ENCODE data around the gene ALOXE3.

The ALOXE3 gene

GRCh38 chr17:8158267-8159031 lies 40.1 kb upstream of the ALOXE3 start:
- TF ChIP-seq CTCF (IDR thresholded peaks at IDR 0.05), result peak; percentile 87
- peak overlapping the region; percentile 96 to 100 for H3K27ac ChIP-seq
- peak; percentile 93 for DNase-seq (ENCODE audit: low spot score)
- H3K4me3 ChIP-seq, result peak overlapping the region; percentile 52

DNA sequence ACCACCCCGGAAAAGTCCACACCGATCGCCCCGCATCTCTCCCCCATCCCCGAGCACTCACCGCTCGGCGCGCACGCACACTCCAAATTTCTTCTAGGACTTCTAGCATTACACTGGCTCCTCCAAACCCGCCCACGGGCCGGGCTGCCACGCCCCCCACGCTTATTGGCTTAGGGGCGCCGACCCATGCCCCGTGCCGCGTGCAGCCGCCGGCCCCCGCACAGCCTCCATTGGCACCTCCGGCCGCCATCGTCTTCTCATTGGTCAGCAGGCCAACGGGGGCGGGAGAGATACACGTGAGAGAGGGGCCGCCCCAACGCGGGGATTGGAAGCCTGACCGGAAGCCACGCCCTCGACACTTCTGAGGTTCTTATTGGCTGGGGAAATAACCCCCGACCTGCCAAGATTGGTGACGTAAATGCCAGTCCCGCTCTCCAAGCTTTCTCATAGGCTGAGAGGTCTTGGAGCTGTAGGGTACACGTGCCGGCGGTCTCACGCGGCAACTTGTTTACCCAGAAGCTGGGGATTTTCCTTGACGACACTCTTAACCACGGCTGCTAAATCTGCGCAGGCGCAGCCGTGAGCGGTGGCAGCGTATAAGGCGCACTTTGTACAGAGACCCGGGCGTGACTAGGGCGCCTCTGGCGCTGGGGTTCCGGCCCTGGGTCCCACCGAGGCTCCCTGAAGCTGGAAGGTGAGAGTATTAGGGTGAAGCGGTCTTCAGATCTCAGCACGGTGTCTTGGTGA lies 38.1 kb upstream of the ALOXE3 start:
- DNase-seq (ENCODE audit: low spot score), result peak; percentile 100
- Histone ChIP-seq H3K4me3 (peak overlapping the region; percentile 73), H3K27ac (peak overlapping the region; percentile 96 to 100)
- TF ChIP-seq CTCF (IDR thresholded peaks at IDR 0.05), result no peak

GRCh38 chr17:8155996-8156245 lies 37.6 kb upstream of the ALOXE3 start:
- Histone ChIP-seq H3K27ac (peak overlapping the region; percentile 96 to 100), H3K4me3 (peak overlapping the region; percentile 73)
- TF ChIP-seq CTCF (IDR thresholded peaks at IDR 0.05), result no peak
- DNase-seq (ENCODE audit: low spot score), result no peak

- no peak for TF ChIP-seq CTCF (IDR thresholded peaks at IDR 0.05)
- Histone ChIP-seq H3K4me3 (peak overlapping the region; percentile 73), H3K27ac (peak overlapping the region; percentile 96 to 100)
- DNase-seq (ENCODE audit: low spot score), result no peak
These were observed 37.1 kb upstream of the ALOXE3 start for GRCh38 chr17:8155231-8155995.

GRCh38 chr17:8154608-8155155 lies 36.4 kb upstream of the ALOXE3 start:
- no peak for DNase-seq (ENCODE audit: low spot score)
- peak overlapping the region; percentile 96 to 100 for H3K27ac ChIP-seq
- TF ChIP-seq CTCF (IDR thresholded peaks at IDR 0.05), result no peak
- peak overlapping the region; percentile 73 for H3K4me3 ChIP-seq

- Histone ChIP-seq H3K27ac (peak overlapping the region; percentile 96 to 100), H3K4me3 (peak overlapping the region; percentile 73)
- no peak for TF ChIP-seq CTCF (IDR thresholded peaks at IDR 0.05)
- peak; percentile 100 for DNase-seq (ENCODE audit: low spot score)
These were observed 35.8 kb upstream of the ALOXE3 start for GRCh38 chr17:8153957-8154607.

Data from coronary artery (tissue), 2 donors.